T-helper 17 cell (primary cell): ENCODE data around the gene TMPRSS6. TPM values are rescaled to one million over a fixed set of nuclear protein-coding genes. Genes with fewer than 3 reads are reported as not detected.

Source experiments
- ATAC-seq: fragments of 150-1000 bp; cut with Tn5 transposase; 2 replicates; pipeline ENCODE4 v1.10.0; 2021; ENCODE audit warnings: mild to moderate bottlenecking, moderate library complexity
- DNase-seq, 3 donors: peaks; one replicate each; pipeline versions ENCODE4 v3.0.0 to v3.0.0-alpha.2; 2020 to 2021
- H3K9me3 ChIP-seq: one replicate; pipeline ENCODE4 v1.7.0; 2013; ENCODE audit warnings: low read length, mild to moderate bottlenecking; ENCODE audit not compliant: control insufficient read depth, poor library complexity, severe bottlenecking
- H3K27ac Mint-ChIP-seq: one replicate; pipeline ENCODE4 v1.8.0; 2022; ENCODE audit warnings: mild to moderate bottlenecking, moderate library complexity, mixed read lengths
- H3K27me3 Mint-ChIP-seq: one replicate; pipeline ENCODE4 v1.8.0; 2022; ENCODE audit warnings: mixed read lengths
- H3K36me3 Mint-ChIP-seq: one replicate; pipeline ENCODE4 v1.8.0; 2022; ENCODE audit warnings: low read depth, mixed read lengths
- H3K4me1 Mint-ChIP-seq: one replicate; pipeline ENCODE4 v1.8.0; 2022; ENCODE audit warnings: mild to moderate bottlenecking, mixed read lengths
- H3K4me3 Mint-ChIP-seq: one replicate; pipeline ENCODE4 v1.8.0; 2022; ENCODE audit warnings: mild to moderate bottlenecking, moderate library complexity, mixed read lengths
- total RNA-seq, 4 donors: library from RNA in 2 of 4; stranded (reverse) in 2 of 4; gene quantifications; one replicate each; pipeline ENCODE4 v1.2.3 and lab custom pipeline; 2022 to 2026

Gene TMPRSS6
- total RNA-seq, 2 donors from 2014 or later: 0.31 to 0.92 TPM

- peaks cover 56% of the 10 kb centered on the region for H3K4me1 Mint-ChIP-seq
- DNase-seq: no peak
- no peaks in the 10 kb centered on the region for H3K9me3 ChIP-seq
- H3K27ac Mint-ChIP-seq: peak overlapping the region; percentile 93
- H3K27me3 Mint-ChIP-seq: no peaks in the 10 kb centered on the region
- peak; percentile 19 for ATAC-seq
- H3K4me3 Mint-ChIP-seq: peak overlapping the region; percentile 94
- peaks cover 2% of the 10 kb centered on the region for H3K36me3 Mint-ChIP-seq
Observed at GRCh38 chr22:37147186-37147990, 37.9 kb upstream of the TMPRSS6 start.

- ATAC-seq: no peak
- H3K9me3 ChIP-seq: no peaks in the 10 kb centered on the region
- Mint-ChIP-seq H3K27me3 (no peaks in the 10 kb centered on the region), H3K4me1 (peaks cover 56% of the 10 kb centered on the region), H3K4me3 (peak overlapping the region; percentile 94), H3K36me3 (peaks cover 2% of the 10 kb centered on the region), H3K27ac (peak overlapping the region; percentile 93)
- DNase-seq: no peak
Observed at GRCh38 chr22:37146507-37147180, 37.1 kb upstream of the TMPRSS6 start.

- Mint-ChIP-seq H3K4me1 (peaks cover 56% of the 10 kb centered on the region), H3K4me3 (peak overlapping the region; percentile 94), H3K36me3 (peaks cover 2% of the 10 kb centered on the region), H3K27ac (peak overlapping the region; percentile 93), H3K27me3 (no peaks in the 10 kb centered on the region)
- no peaks in the 10 kb centered on the region for H3K9me3 ChIP-seq
- DNase-seq (no peak), ATAC-seq (no peak)
Observed at GRCh38 chr22:37146051-37146385, 36.5 kb upstream of the TMPRSS6 start.

- H3K9me3 ChIP-seq: no peaks in the 10 kb centered on the region
- H3K4me1 Mint-ChIP-seq: peaks cover 54% of the 10 kb centered on the region
- H3K27me3 Mint-ChIP-seq: no peaks in the 10 kb centered on the region
- DNase-seq: no peak
- H3K4me3 Mint-ChIP-seq: peak overlapping the region; percentile 94
- ATAC-seq: no peak
- H3K36me3 Mint-ChIP-seq: peaks cover 2% of the 10 kb centered on the region
- H3K27ac Mint-ChIP-seq: peak overlapping the region; percentile 93
Observed at GRCh38 chr22:37145180-37146050, 35.9 kb upstream of the TMPRSS6 start.

GRCh38 chr22:37144180-37144554 lies 34.7 kb upstream of the TMPRSS6 start:
- Mint-ChIP-seq H3K27me3 (no peaks in the 10 kb centered on the region), H3K36me3 (no peaks in the 10 kb centered on the region), H3K4me1 (peaks cover 50% of the 10 kb centered on the region), H3K27ac (peak overlapping the region; percentile 93), H3K4me3 (peak overlapping the region; percentile 45)
- ATAC-seq: no peak
- DNase-seq: no peak
- no peaks in the 10 kb centered on the region for H3K9me3 ChIP-seq

- Mint-ChIP-seq H3K36me3 (peaks cover 7% of the 10 kb centered on the region), H3K4me3 (no peak overlapping the region), H3K27ac (no peak overlapping the region), H3K4me1 (peaks cover 40% of the 10 kb centered on the region), H3K27me3 (no peaks in the 10 kb centered on the region)
- DNase-seq (no peak), ATAC-seq (no peak)
- no peaks in the 10 kb centered on the region for H3K9me3 ChIP-seq
Observed at GRCh38 chr22:37141971-37142370, 32.5 kb upstream of the TMPRSS6 start.

GRCh38 chr22:37141476-37141875 lies 32.0 kb upstream of the TMPRSS6 start:
- Mint-ChIP-seq H3K36me3 (peaks cover 10% of the 10 kb centered on the region), H3K4me3 (no peak overlapping the region), H3K4me1 (peaks cover 35% of the 10 kb centered on the region), H3K27me3 (no peaks in the 10 kb centered on the region), H3K27ac (no peak overlapping the region)
- H3K9me3 ChIP-seq: no peaks in the 10 kb centered on the region
- no peak for ATAC-seq
- DNase-seq: no peak

GRCh38 chr22:37140686-37141323 lies 31.3 kb upstream of the TMPRSS6 start:
- Mint-ChIP-seq H3K27ac (no peak overlapping the region), H3K36me3 (peaks cover 10% of the 10 kb centered on the region), H3K4me3 (no peak overlapping the region), H3K27me3 (no peaks in the 10 kb centered on the region), H3K4me1 (peaks cover 28% of the 10 kb centered on the region)
- no peaks in the 10 kb centered on the region for H3K9me3 ChIP-seq
- no peak for DNase-seq
- no peak for ATAC-seq

- no peak for DNase-seq
- ATAC-seq: no peak
- peaks cover 25% of the 10 kb centered on the region for H3K4me1 Mint-ChIP-seq
- no peaks in the 10 kb centered on the region for H3K27me3 Mint-ChIP-seq
- peaks cover 10% of the 10 kb centered on the region for H3K36me3 Mint-ChIP-seq
- H3K4me3 Mint-ChIP-seq: no peak overlapping the region
- no peaks in the 10 kb centered on the region for H3K9me3 ChIP-seq
- H3K27ac Mint-ChIP-seq: no peak overlapping the region
Observed at GRCh38 chr22:37139762-37140161, 30.2 kb upstream of the TMPRSS6 start.

GRCh38 chr22:37138849-37139561 lies 29.5 kb upstream of the TMPRSS6 start:
- ATAC-seq: no peak
- Mint-ChIP-seq H3K4me1 (peaks cover 23% of the 10 kb centered on the region), H3K27ac (peak overlapping the region; percentile 94), H3K36me3 (peaks cover 10% of the 10 kb centered on the region), H3K27me3 (no peaks in the 10 kb centered on the region), H3K4me3 (peak overlapping the region; percentile 56)
- no peak for DNase-seq
- H3K9me3 ChIP-seq: no peaks in the 10 kb centered on the region

GRCh38 chr22:37137903-37138665 lies 28.6 kb upstream of the TMPRSS6 start:
- Mint-ChIP-seq H3K4me1 (peaks cover 20% of the 10 kb centered on the region), H3K4me3 (peak overlapping the region; percentile 43), H3K36me3 (peaks cover 12% of the 10 kb centered on the region), H3K27ac (peak overlapping the region; percentile 94), H3K27me3 (no peaks in the 10 kb centered on the region)
- no peaks in the 10 kb centered on the region for H3K9me3 ChIP-seq
- ATAC-seq (no peak), DNase-seq (no peak)

GRCh38 chr22:37137131-37137530 lies 27.6 kb upstream of the TMPRSS6 start:
- H3K4me1 Mint-ChIP-seq: peaks cover 20% of the 10 kb centered on the region
- no peak overlapping the region for H3K27ac Mint-ChIP-seq
- peaks cover 18% of the 10 kb centered on the region for H3K36me3 Mint-ChIP-seq
- DNase-seq: no peak
- H3K9me3 ChIP-seq: no peaks in the 10 kb centered on the region
- no peaks in the 10 kb centered on the region for H3K27me3 Mint-ChIP-seq
- no peak for ATAC-seq
- H3K4me3 Mint-ChIP-seq: peak overlapping the region; percentile 43
